HepG2 (cell line): Measurements from ENCODE around the gene PXYLP1. TPM values are rescaled to one million over a fixed set of nuclear protein-coding genes. Genes with fewer than 3 reads are reported as not detected.
"Not testable (repeated sequence)": the region's sequence is repeated elsewhere in the genome, so short reads cannot be mapped to it uniquely, and the experiment has no call there.

Experiments used
- ATAC-seq: fragments of 200-7000 bp; cut with Tn5 transposase; 3 replicates; pipeline ENCODE4 v1.9.1; 2020; ENCODE audit warnings: mild to moderate bottlenecking, moderate library complexity
- BruUV-seq: library from RNA; stranded (reverse); fragments of 400-500 nt; replicated peaks from 2 replicates; lab custom pipeline; 2021; lab: Mats Ljungman, UMichigan
- CTCF ChIA-PET: fragments of 300-600 bp; formaldehyde crosslinking; extraction: SDS; loops from one replicate; lab custom pipeline; 2021; ENCODE audit warnings: low total read pairs, inconsistent platforms, low intra/inter-chr PET ratio; lab: Yijun Ruan, JAX
- POLR2A ChIA-PET: fragments of 350-600 bp; sonication (Branson Sonifier 250); formaldehyde crosslinking; loops from one replicate; lab custom pipeline; 2020; ENCODE audit warnings: antibody characterized with exemption, inconsistent platforms; lab: Yijun Ruan, JAX
- DNase-seq: peaks from one replicate; pipeline ENCODE4 v3.0.0-alpha.2; 2015; ENCODE audit warnings: low spot score
- FAIRE-seq: peaks from 3 replicates; lab custom pipeline; 2011; peaks lifted over from hg19 to GRCh38; lab: Jason Lieb, UNC
- H2AFZ ChIP-seq: one replicate; pipeline ENCODE4 v1.6.1; 2011; ENCODE audit warnings: low read length, inconsistent platforms
- H3K27ac ChIP-seq: fragments of 300-600 bp; 3 replicates; pipeline ENCODE4 v1.8.0; 2011; ENCODE audit warnings: mixed run types, mild to moderate bottlenecking, mixed read lengths, low read length, inconsistent platforms; ENCODE audit not compliant: insufficient read depth; ENCODE audit errors: extremely low read length
- H3K27me3 ChIP-seq, 2 experiments: fragments of 200-600 bp in 1 of 2; 2 replicates in 1 of 2; 3 replicates in 1 of 2; pipeline versions ENCODE4 v1.6.0 to v1.8.0; 2011; ENCODE audit warnings: low read length in 2 of 2, mild to moderate bottlenecking in 2 of 2, moderate library complexity in 2 of 2, inconsistent platforms in 1 of 2; ENCODE audit not compliant: insufficient read depth in 2 of 2, control insufficient read depth in 1 of 2
- H3K36me3 ChIP-seq, 2 experiments: fragments of 200-600 bp in 1 of 2; replicated peaks in 1 of 2; 2 replicates in 1 of 2; 3 replicates in 1 of 2; pipeline versions ENCODE4 v1.5.1 to v1.8.0; 2011; ENCODE audit warnings: low read length in 2 of 2, inconsistent platforms in 1 of 2; ENCODE audit not compliant: insufficient read depth in 2 of 2, control insufficient read depth in 1 of 2
- H3K4me1 ChIP-seq: 2 replicates; pipeline ENCODE4 v1.5.1; 2012; ENCODE audit warnings: low read length, inconsistent platforms; ENCODE audit not compliant: insufficient read depth
- H3K4me2 ChIP-seq: 2 replicates; pipeline ENCODE4 v1.6.0; 2011; ENCODE audit warnings: low read depth, low read length, inconsistent platforms
- H3K4me3 ChIP-seq, 3 experiments: fragments of 200-600 bp in 1 of 3; sonication (generic), shearing (Covaris generic) in 1 of 3; replicated peaks in 1 of 3; 2 replicates each; pipeline ENCODE4 v1.5.1; 2011 to 2016; ENCODE audit warnings: low read length in 3 of 3, inconsistent platforms in 2 of 3, low read depth in 2 of 3, mild to moderate bottlenecking in 2 of 3, control low read depth in 1 of 3, mixed read lengths in 1 of 3; ENCODE audit not compliant: insufficient read depth in 1 of 3
- H3K79me2 ChIP-seq: one replicate; pipeline ENCODE4 v1.6.1; 2011; ENCODE audit warnings: low read length, inconsistent platforms; ENCODE audit not compliant: insufficient read depth
- H3K9ac ChIP-seq: 2 replicates; pipeline ENCODE4 v1.6.0; 2011; ENCODE audit warnings: mild to moderate bottlenecking, low read depth, low read length, inconsistent platforms; ENCODE audit not compliant: insufficient read depth
- H3K9me3 ChIP-seq: 2 replicates; pipeline ENCODE4 v1.5.1; 2012; ENCODE audit warnings: mild to moderate bottlenecking, low read length
- H4K20me1 ChIP-seq: 2 replicates; pipeline ENCODE4 v1.6.0; 2011; ENCODE audit warnings: inconsistent platforms, mild to moderate bottlenecking, low read length, moderate library complexity; ENCODE audit not compliant: insufficient read depth
- AHR ChIP-seq: IDR thresholded peaks from 2 replicates; pipeline ENCODE4 v1.6.1; 2018; ENCODE audit warnings: missing genetic modification reagents, missing compliant biosample characterization
- KAT7 ChIP-seq: IDR thresholded peaks from 2 replicates; pipeline ENCODE4 v1.6.1; 2018; ENCODE audit warnings: borderline replicate concordance, missing compliant biosample characterization
- KLF16 ChIP-seq, 2 experiments: sonication (generic) in 1 of 2; formaldehyde crosslinking in 1 of 2; IDR thresholded peaks; 2 replicates each; pipeline versions ENCODE4 v1.6.1 to v1.8.0; 2016 to 2023; ENCODE audit warnings: missing genetic modification reagents in 2 of 2, missing compliant biosample characterization in 1 of 2
- MAZ ChIP-seq, 2 experiments: sonication (generic) in 1 of 2; formaldehyde crosslinking in 1 of 2; IDR thresholded peaks; 2 replicates each; pipeline versions ENCODE4 v1.5.0 to v1.6.1; 2012 to 2020; ENCODE audit warnings: low read depth in 2 of 2, mild to moderate bottlenecking in 2 of 2, borderline replicate concordance in 1 of 2, improper control_type of control experiment in 1 of 2, low read length in 1 of 2, missing genetic modification reagents in 1 of 2, moderate library complexity in 1 of 2
- NBN ChIP-seq: fragments of 450-650 bp; conservative IDR thresholded peaks from 2 replicates; pipeline ENCODE4 v1.6.1; 2017
- NFYB ChIP-seq: sonication (generic); formaldehyde crosslinking; IDR thresholded peaks from 2 replicates; pipeline ENCODE4 v1.4.0; 2020; ENCODE audit warnings: missing genetic modification reagents
- PCBP1 ChIP-seq: fragments of 200-400 bp; formaldehyde crosslinking; IDR thresholded peaks from 2 replicates; pipeline ENCODE4 v1.6.1; 2017; ENCODE audit warnings: mild to moderate bottlenecking, low read depth, low read length, borderline replicate concordance
- RBFOX2 ChIP-seq: fragments of 200-400 bp; formaldehyde crosslinking; IDR thresholded peaks from 2 replicates; pipeline ENCODE4 v1.6.1; 2017; ENCODE audit warnings: low read depth, mild to moderate bottlenecking, low read length
- SALL2 ChIP-seq: sonication (generic); formaldehyde crosslinking; IDR thresholded peaks from 2 replicates; pipeline ENCODE4 v1.8.1; 2023; ENCODE audit warnings: mild to moderate bottlenecking, missing genetic modification reagents, inconsistent platforms
- SMC3 ChIP-seq: IDR thresholded peaks from 2 replicates; pipeline ENCODE4 v1.6.1; 2011; ENCODE audit warnings: low read length, improper control_type of control experiment
- ZNF224 ChIP-seq: sonication (generic); formaldehyde crosslinking; IDR thresholded peaks from 2 replicates; pipeline ENCODE4 v1.5.0; 2020; ENCODE audit warnings: mild to moderate bottlenecking, missing genetic modification reagents
- ZNF230 ChIP-seq: sonication (generic); formaldehyde crosslinking; IDR thresholded peaks from 2 replicates; pipeline ENCODE4 v1.4.0; 2020; ENCODE audit warnings: mild to moderate bottlenecking, missing genetic modification reagents
- ZNF251 ChIP-seq: sonication (generic); formaldehyde crosslinking; IDR thresholded peaks from 2 replicates; pipeline ENCODE4 v1.9.0; 2021; ENCODE audit warnings: mild to moderate bottlenecking, missing genetic modification reagents
- ZNF460 ChIP-seq: sonication (generic); formaldehyde crosslinking; IDR thresholded peaks from 2 replicates; pipeline ENCODE4 v1.5.1; 2020; ENCODE audit warnings: missing genetic modification reagents, mild to moderate bottlenecking, borderline replicate concordance
- ZNF550 ChIP-seq: sonication (generic); formaldehyde crosslinking; IDR thresholded peaks from 2 replicates; pipeline ENCODE4 v1.4.0; 2020; ENCODE audit warnings: mild to moderate bottlenecking, missing genetic modification reagents, borderline replicate concordance
- WGBS: methylation state at CpG from one replicate; pipeline ENCODE4 v1.1.6; 2017; ENCODE audit warnings: low lambda C conversion rate; 5-methylcytosine and 5-hydroxymethylcytosine counted together
- in situ Hi-C: cut with HindIII; loops from 2 replicates; pipeline ENCODE4 v1.10.0; 2017; ENCODE audit warnings: low pct_unique_long_range_greater_than_20kb; ENCODE audit not compliant: extremely low pct_ligation_motif_present
- intact Hi-C: fragments of 100-400 bp; cut with micrococcal nuclease; formaldehyde crosslinking; loops from one replicate; pipeline ENCODE4 v1.10.0; 2022; ENCODE audit not compliant: unreplicated experiment
- polyA plus RNA-seq, 8 experiments: library from polyadenylated mRNA; depleted of rRNA in 3 of 8; stranded (reverse) in 7 of 8; unstranded in 1 of 8; fragments of >200 nt; fragmentation: Illumina TruSeq in 4 of 8; extraction: Trizol in 4 of 8; gene quantifications; 2 replicates each; pipeline versions ENCODE4 v1.2.1 to v1.2.3, GENCODE V29; 2011 to 2016; ENCODE audit warnings: low read depth in 4 of 8, missing spikeins in 1 of 8, mixed read lengths in 1 of 8; ENCODE audit not compliant: insufficient read depth in 1 of 8
- total RNA-seq, 5 experiments: library from RNA; depleted of rRNA; stranded (reverse); fragments of >200 nt; fragmentation: Illumina TruSeq; extraction: Trizol; gene quantifications; 2 replicates each; pipeline ENCODE4 v1.2.3, GENCODE V29; 2016; ENCODE audit warnings: low read depth in 1 of 5

The PXYLP1 gene
- total and polyA plus RNA-seq, 2 of the 13 experiments (the other 11 are each of a cell fraction or from before 2014, with no cell fraction given) = 4.9 to 8.1 TPM

GRCh38 chr3:141313093-141313683 lies 81.6 kb downstream of the PXYLP1 start:
- TF ChIP-seq ZNF224 (CRISPR knock-in tag) (no peak), KAT7 (CRISPR knock-in tag) (no peak), NFYB (CRISPR knock-in tag) (no peak), ZNF550 (CRISPR knock-in tag) (no peak), PCBP1 (no peak), ZNF251 (CRISPR knock-in tag) (no peak), ZNF460 (CRISPR knock-in tag) (no peak), NBN (no peak), SALL2 (no peak), ZNF230 (CRISPR knock-in tag) (no peak), SMC3 (no peak), AHR (CRISPR knock-in tag) (no peak), MAZ (IDR thresholded peaks at IDR 0.05; ENCODE audit: borderline replicate concordance, low read depth, low read length) (no peak), MAZ (CRISPR knock-in tag; IDR thresholded peaks at IDR 0.05; ENCODE audit: low read depth) (no peak), KLF16 (CRISPR knock-in tag; IDR thresholded peaks at IDR 0.05) (no peak), RBFOX2 (no peak)
- H2AFZ ChIP-seq = no peak overlapping the region
- H3K36me3 ChIP-seq = no peaks in the 10 kb centered on the region
- intact Hi-C loops = no loop called here
- H3K4me1 ChIP-seq = peaks cover 26% of the 10 kb centered on the region
- no peaks in the 10 kb centered on the region for H3K9me3 ChIP-seq
- H3K4me2 ChIP-seq = no peak overlapping the region
- CTCF ChIA-PET = no interaction called here
- DNase-seq = no peak
- no peak overlapping the region for H3K9ac ChIP-seq
- H4K20me1 ChIP-seq = no peaks in the 10 kb centered on the region
- no peak overlapping the region for H3K4me3 ChIP-seq
- ATAC-seq = no peak
- in situ Hi-C loops = no loop called here
- no peaks in the 10 kb centered on the region for H3K27me3 ChIP-seq
- POLR2A ChIA-PET = interaction anchor here (0.7 to 1.9 kb wide), 2 partner anchors 119 kb away, joined by 3 to 12 read pairs; no protein-coding TSS in a partner anchor
- no peaks in the 10 kb centered on the region for H3K79me2 ChIP-seq
- no peak for FAIRE-seq
- 94% methylated on average over 10 of the region's 10 CpGs for WGBS
- no peak overlapping the region for H3K27ac ChIP-seq
- no TSS peak for BruUV-seq

GRCh38 chr3:141314415-141314814 lies 82.8 kb downstream of the PXYLP1 start:
- H3K9me3 ChIP-seq, H3K27me3 ChIP-seq, in situ Hi-C loops, intact Hi-C loops, FAIRE-seq, BruUV-seq, H3K36me3 ChIP-seq, H3K4me3 ChIP-seq, CTCF ChIA-PET, ATAC-seq, H3K79me2 ChIP-seq, H3K9ac ChIP-seq, POLR2A ChIA-PET, DNase-seq, H3K4me2 ChIP-seq, H4K20me1 ChIP-seq, H2AFZ ChIP-seq, H3K27ac ChIP-seq: not testable (repeated sequence)
- H3K4me1 ChIP-seq = peaks cover 18% of the 10 kb centered on the region
- WGBS = 91% methylated on average over 4 of the region's 4 CpGs
